Peyer's patch (tissue), 4 donors: ENCODE measurements around the gene BTK.

Experiments
- POLR2A ChIP-seq, 2 donors: fragments of 450-650 bp; IDR thresholded peaks; one replicate each; pipeline ENCODE4 v1.5.1; 2017; ENCODE audit warnings: antibody characterized with exemption in 2 of 2, mild to moderate bottlenecking in 2 of 2, moderate library complexity in 2 of 2
- TF ChIP-seq, protein P1 (sequence below), 6 experiments: fragments of 450-650 bp in 4 of 6; fragments of 200-600 bp in 2 of 6; sonication (generic) in 1 of 6; IDR thresholded peaks; one replicate each; pipeline ENCODE4 v1.5.1; 2017 to 2019; ENCODE audit warnings: antibody characterized with exemption in 6 of 6, mild to moderate bottlenecking in 3 of 6, moderate library complexity in 1 of 6

DNA sequence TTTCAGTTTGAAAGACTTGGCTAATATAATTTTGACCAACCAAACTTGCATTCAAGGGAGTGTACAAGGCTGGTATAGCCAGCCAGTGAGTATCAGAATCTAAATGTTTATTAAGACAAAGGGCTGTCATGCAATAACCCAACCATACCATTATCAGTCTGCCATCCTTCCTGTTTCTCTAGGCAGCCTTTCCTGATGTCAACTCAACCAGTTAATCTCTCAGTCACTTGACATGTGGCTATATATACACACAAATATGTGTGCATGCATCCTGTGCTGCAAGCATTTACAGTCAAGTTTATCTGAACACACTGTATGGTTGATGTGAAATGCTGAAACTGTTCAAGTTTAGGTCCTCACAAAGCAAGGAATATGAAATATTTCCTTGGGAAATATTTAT lies 17.2 kb downstream of the BTK start:
- TF ChIP-seq, protein P1, sequence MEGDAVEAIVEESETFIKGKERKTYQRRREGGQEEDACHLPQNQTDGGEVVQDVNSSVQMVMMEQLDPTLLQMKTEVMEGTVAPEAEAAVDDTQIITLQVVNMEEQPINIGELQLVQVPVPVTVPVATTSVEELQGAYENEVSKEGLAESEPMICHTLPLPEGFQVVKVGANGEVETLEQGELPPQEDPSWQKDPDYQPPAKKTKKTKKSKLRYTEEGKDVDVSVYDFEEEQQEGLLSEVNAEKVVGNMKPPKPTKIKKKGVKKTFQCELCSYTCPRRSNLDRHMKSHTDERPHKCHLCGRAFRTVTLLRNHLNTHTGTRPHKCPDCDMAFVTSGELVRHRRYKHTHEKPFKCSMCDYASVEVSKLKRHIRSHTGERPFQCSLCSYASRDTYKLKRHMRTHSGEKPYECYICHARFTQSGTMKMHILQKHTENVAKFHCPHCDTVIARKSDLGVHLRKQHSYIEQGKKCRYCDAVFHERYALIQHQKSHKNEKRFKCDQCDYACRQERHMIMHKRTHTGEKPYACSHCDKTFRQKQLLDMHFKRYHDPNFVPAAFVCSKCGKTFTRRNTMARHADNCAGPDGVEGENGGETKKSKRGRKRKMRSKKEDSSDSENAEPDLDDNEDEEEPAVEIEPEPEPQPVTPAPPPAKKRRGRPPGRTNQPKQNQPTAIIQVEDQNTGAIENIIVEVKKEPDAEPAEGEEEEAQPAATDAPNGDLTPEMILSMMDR (IDR thresholded peaks at IDR 0.05) = no peak
- no peak for TF ChIP-seq POLR2A (IDR thresholded peaks at IDR 0.05)
